WTC11 (cell line): ENCODE measurements around the gene EXOC1. TPM values are rescaled to one million over a fixed set of nuclear protein-coding genes. Genes with fewer than 3 reads are reported as not detected.

Experiments used
- ATAC-seq: fragments of 200-7000 bp; cut with Tn5 transposase; 2 replicates; pipeline ENCODE4 v1.10.0; 2021; ENCODE audit warnings: mild to moderate bottlenecking, moderate library complexity
- CTCF ChIA-PET: fragments of 300-600 bp; sonication (Branson Sonifier 250); formaldehyde crosslinking; loops from one replicate; lab custom pipeline; 2021; ENCODE audit warnings: antibody characterized with exemption; lab: Charles Lee
- POLR2A ChIA-PET: fragments of 350-600 bp; sonication (Branson Sonifier 250); formaldehyde crosslinking; loops from one replicate; lab custom pipeline; 2021; ENCODE audit warnings: antibody characterized with exemption; lab: Charles Lee
- DNase-seq: peaks from one replicate; pipeline ENCODE4 v3.0.0; 2021; ENCODE audit warnings: low spot score
- H3K27ac Mint-ChIP-seq: 2 replicates; pipeline ENCODE4 v1.8.0; 2021; ENCODE audit warnings: mixed read lengths
- H3K27me3 Mint-ChIP-seq: 2 replicates; pipeline ENCODE4 v1.8.0; 2021; ENCODE audit warnings: low read depth, mild to moderate bottlenecking, moderate library complexity, mixed read lengths
- H3K36me3 Mint-ChIP-seq: 2 replicates; pipeline ENCODE4 v1.8.0; 2021; ENCODE audit warnings: mixed read lengths
- H3K4me1 Mint-ChIP-seq: 2 replicates; pipeline ENCODE4 v1.8.0; 2022; ENCODE audit warnings: mixed read lengths
- H3K4me3 Mint-ChIP-seq: 2 replicates; pipeline ENCODE4 v1.8.0; 2021; ENCODE audit warnings: mild to moderate bottlenecking, moderate library complexity, mixed read lengths
- H3K9me3 Mint-ChIP-seq: 2 replicates; pipeline ENCODE4 v1.8.0; 2021; ENCODE audit warnings: mixed read lengths
- AR ChIP-seq: fragments of 250-450 bp; sonication (Bioruptor Pico); IDR thresholded peaks from 2 replicates; pipeline ENCODE4 v1.9.0; 2021; ENCODE audit warnings: mild to moderate bottlenecking
- ATF2 ChIP-seq: sonication (generic); formaldehyde crosslinking; IDR thresholded peaks from 2 replicates; pipeline ENCODE4 v1.8.1; 2022; ENCODE audit warnings: low read depth, missing genetic modification reagents, borderline replicate concordance
- ATF3 ChIP-seq: sonication (generic); formaldehyde crosslinking; conservative IDR thresholded peaks from 2 replicates; pipeline ENCODE4 v1.8.1; 2022; ENCODE audit warnings: mild to moderate bottlenecking, missing genetic modification reagents
- E2F4 ChIP-seq: sonication (generic); formaldehyde crosslinking; IDR thresholded peaks from 2 replicates; pipeline ENCODE4 v1.8.1; 2022; ENCODE audit warnings: low read depth, mild to moderate bottlenecking, moderate library complexity, missing genetic modification reagents, borderline replicate concordance
- ESRRA ChIP-seq: sonication (generic); formaldehyde crosslinking; IDR thresholded peaks from 2 replicates; pipeline ENCODE4 v1.8.1; 2022; ENCODE audit warnings: mild to moderate bottlenecking, missing genetic modification reagents, borderline replicate concordance
- HMGXB4 ChIP-seq: sonication (generic); formaldehyde crosslinking; IDR thresholded peaks from 2 replicates; pipeline ENCODE4 v1.8.1; 2023; ENCODE audit warnings: mild to moderate bottlenecking, moderate library complexity, missing genetic modification reagents
- IRF1 ChIP-seq: sonication (generic); formaldehyde crosslinking; IDR thresholded peaks from 2 replicates; pipeline ENCODE4 v1.8.0; 2023; ENCODE audit warnings: missing genetic modification reagents
- IRF2 ChIP-seq: sonication (generic); formaldehyde crosslinking; IDR thresholded peaks from 2 replicates; pipeline ENCODE4 v1.8.0; 2022; ENCODE audit warnings: low read depth, missing genetic modification reagents, borderline replicate concordance
- MLX ChIP-seq: sonication (generic); formaldehyde crosslinking; IDR thresholded peaks from 2 replicates; pipeline ENCODE4 v1.8.1; 2023; ENCODE audit warnings: mild to moderate bottlenecking, missing genetic modification reagents, moderate library complexity
- MYBL2 ChIP-seq: sonication (generic); formaldehyde crosslinking; IDR thresholded peaks from 2 replicates; pipeline ENCODE4 v1.8.1; 2023; ENCODE audit warnings: mild to moderate bottlenecking, moderate library complexity, missing genetic modification reagents
- RORB ChIP-seq: fragments of 250-450 bp; sonication (Bioruptor Pico); IDR thresholded peaks from 2 replicates; pipeline ENCODE4 v1.9.0; 2021; ENCODE audit warnings: mild to moderate bottlenecking
- SOX15 ChIP-seq: fragments of 250-450 bp; sonication (Bioruptor Pico); IDR thresholded peaks from 2 replicates; pipeline ENCODE4 v1.9.0; 2021; ENCODE audit warnings: mild to moderate bottlenecking
- STAT6 ChIP-seq: sonication (generic); formaldehyde crosslinking; conservative IDR thresholded peaks from 2 replicates; pipeline ENCODE4 v1.8.1; 2023; ENCODE audit warnings: mild to moderate bottlenecking, low read depth, missing genetic modification reagents, moderate library complexity
- TCF7 ChIP-seq: sonication (generic); formaldehyde crosslinking; IDR thresholded peaks from 2 replicates; pipeline ENCODE4 v1.8.0; 2022; ENCODE audit warnings: mild to moderate bottlenecking, low read depth, missing genetic modification reagents, moderate library complexity
- TP53 ChIP-seq: sonication (generic); formaldehyde crosslinking; IDR thresholded peaks from 2 replicates; pipeline ENCODE4 v1.8.1; 2023; ENCODE audit warnings: mild to moderate bottlenecking, missing genetic modification reagents
- USF1 ChIP-seq: sonication (generic); formaldehyde crosslinking; IDR thresholded peaks from 2 replicates; pipeline ENCODE4 v1.8.0; 2022; ENCODE audit warnings: mild to moderate bottlenecking, missing genetic modification reagents
- ZBTB43 ChIP-seq: sonication (generic); formaldehyde crosslinking; IDR thresholded peaks from 2 replicates; pipeline ENCODE4 v1.8.1; 2023; ENCODE audit warnings: mild to moderate bottlenecking, missing genetic modification reagents
- ZNF138 ChIP-seq: sonication (generic); formaldehyde crosslinking; conservative IDR thresholded peaks from 2 replicates; pipeline ENCODE4 v1.8.1; 2022; ENCODE audit warnings: mild to moderate bottlenecking, moderate library complexity, missing genetic modification reagents
- ZNF317 ChIP-seq: sonication (generic); formaldehyde crosslinking; IDR thresholded peaks from 2 replicates; pipeline ENCODE4 v1.8.1; 2023; ENCODE audit warnings: low read depth, mild to moderate bottlenecking, moderate library complexity, missing genetic modification reagents, borderline replicate concordance
- ZNF396 ChIP-seq: fragments of 250-450 bp; sonication (Bioruptor Pico); IDR thresholded peaks from 2 replicates; pipeline ENCODE4 v1.8.0; 2021; ENCODE audit warnings: mild to moderate bottlenecking, moderate library complexity, borderline replicate concordance
- total RNA-seq: library from RNA; stranded (reverse); gene quantifications from 3 replicates; pipeline ENCODE4 v1.2.3, GENCODE V29; 2021

EXOC1 gene
- total RNA-seq, 1 experiment from 2014 or later = 19.0 TPM

- TF ChIP-seq HMGXB4 (CRISPR knock-in tag) (no peak), E2F4 (CRISPR knock-in tag) (no peak), TCF7 (no peak), ATF2 (CRISPR knock-in tag) (no peak), ZNF317 (no peak), RORB (CRISPR knock-in tag) (no peak)
- TF ChIP-seq, all 79 proteins: peak for 0
These were observed 67.6 kb downstream of the EXOC1 start (continued) for GRCh38 chr4:55921093-55921492.

GRCh38 chr4:55925241-55925640 is 71.8 kb downstream of the EXOC1 start:
- ATAC-seq (peak; percentile 43), DNase-seq (no peak)
- CTCF ChIA-PET = no interaction called here
- H3K4me1 Mint-ChIP-seq = peaks cover 28% of the 10 kb centered on the region
- POLR2A ChIA-PET = no interaction called here
- H3K9me3 Mint-ChIP-seq = peaks cover 22% of the 10 kb centered on the region
- H3K27me3 Mint-ChIP-seq = no peaks in the 10 kb centered on the region; the same call in 1 of the 2 replicates
- no peaks in the 10 kb centered on the region for H3K36me3 Mint-ChIP-seq
- H3K4me3 Mint-ChIP-seq = no peak overlapping the region
- H3K27ac Mint-ChIP-seq = no peak overlapping the region
- TF ChIP-seq IRF2 (CRISPR knock-in tag) (no peak), ESRRA (CRISPR knock-in tag) (no peak), MLX (CRISPR knock-in tag) (no peak), ZBTB43 (no peak), ZNF138 (CRISPR knock-in tag) (no peak), ZNF396 (CRISPR knock-in tag) (no peak), MYBL2 (no peak), STAT6 (CRISPR knock-in tag) (no peak), ATF3 (CRISPR knock-in tag) (no peak), HMGXB4 (CRISPR knock-in tag) (no peak), USF1 (CRISPR knock-in tag) (no peak), SOX15 (CRISPR knock-in tag) (no peak), AR (CRISPR knock-in tag) (no peak), IRF1 (CRISPR knock-in tag) (no peak), TP53 (CRISPR knock-in tag) (no peak)
